ENCODE measurements around the gene HSPD1.

GRCh38 chr2:197504000-197504399 lies 4.4 kb upstream of the HSPD1 start:
- TF ChIP-seq PAX5 (IDR thresholded peaks at IDR 0.05; ENCODE audit: insufficient read depth, low read length, severe bottlenecking) (no peak), POLR2A (IDR thresholded peaks at IDR 0.05; ENCODE audit: low read depth, low read length) (no peak), POLR2AphosphoS5 (IDR thresholded peaks at IDR 0.05; ENCODE audit: low read depth, low read length) (no peak), TAF1 (IDR thresholded peaks at IDR 0.05; ENCODE audit: low read depth, low read length) (no peak), SPI1 (IDR thresholded peaks at IDR 0.05; ENCODE audit: low read depth, low read length) (no peak)
